SJCRH30 (cell line): Measurements from ENCODE around the gene RNASEL. TPM values are rescaled to one million over a fixed set of nuclear protein-coding genes. Genes with fewer than 3 reads are reported as not detected.
"Not testable (repeated sequence)": the region's sequence is repeated elsewhere in the genome, so short reads cannot be mapped to it uniquely, and the experiment has no call there.

ENCODE experiments used
- DNase-seq, 2 experiments: peaks; one replicate each; pipeline ENCODE4 v3.0.0-alpha.2; 2015 to 2020
- H3K27ac ChIP-seq: fragments of 250-450 bp; sonication (Bioruptor Pico); 2 replicates; pipeline ENCODE4 v1.5.1; 2020; ENCODE audit warnings: mild to moderate bottlenecking, moderate library complexity
- H3K27me3 ChIP-seq: fragments of 250-450 bp; sonication (Bioruptor Pico); 2 replicates; pipeline ENCODE4 v1.5.1; 2020; ENCODE audit warnings: mild to moderate bottlenecking, moderate library complexity
- H3K36me3 ChIP-seq: fragments of 250-450 bp; sonication (Bioruptor Pico); 2 replicates; pipeline ENCODE4 v1.5.1; 2020; ENCODE audit warnings: mild to moderate bottlenecking, moderate library complexity
- H3K4me1 ChIP-seq: fragments of 250-450 bp; sonication (Bioruptor Pico); 2 replicates; pipeline ENCODE4 v1.5.1; 2020; ENCODE audit warnings: mild to moderate bottlenecking, moderate library complexity
- H3K4me3 ChIP-seq: fragments of 250-450 bp; sonication (Bioruptor Pico); 2 replicates; pipeline ENCODE4 v1.5.1; 2020; ENCODE audit warnings: mild to moderate bottlenecking, moderate library complexity
- H3K9me3 ChIP-seq: fragments of 250-450 bp; sonication (Bioruptor Pico); replicated peaks from 2 replicates; pipeline ENCODE4 v1.5.1; 2020; ENCODE audit warnings: mild to moderate bottlenecking, moderate library complexity
- total RNA-seq: library from RNA; depleted of rRNA; stranded (reverse); fragments of >200 nt; shearing (Covaris generic); gene quantifications from 2 replicates; pipeline ENCODE4 v1.2.3, GENCODE V29; 2014

Gene RNASEL
- total RNA-seq, 1 experiment from 2014 or later: 1.5 TPM

- H3K4me1 ChIP-seq: peaks cover 6% of the 10 kb centered on the region
- DNase-seq: no peak
These were observed 20.3 kb downstream of the RNASEL start for GRCh38 chr1:182568647-182569284.

GRCh38 chr1:182567629-182568028 lies 21.4 kb downstream of the RNASEL start:
- H3K9me3 ChIP-seq: no peaks in the 10 kb centered on the region
- no peaks in the 10 kb centered on the region for H3K27me3 ChIP-seq
- no peak for DNase-seq
- no peaks in the 10 kb centered on the region for H3K36me3 ChIP-seq
- no peak overlapping the region for H3K4me3 ChIP-seq
- H3K4me1 ChIP-seq: peaks cover 6% of the 10 kb centered on the region
- no peak overlapping the region for H3K27ac ChIP-seq

More at GRCh38 chr1:182568647-182569284, 20.3 kb downstream of the RNASEL start:
- no peaks in the 10 kb centered on the region for H3K9me3 ChIP-seq
- H3K27me3 ChIP-seq: no peaks in the 10 kb centered on the region
- no peaks in the 10 kb centered on the region for H3K36me3 ChIP-seq
- H3K27ac ChIP-seq: no peak overlapping the region
- no peak overlapping the region for H3K4me3 ChIP-seq

GRCh38 chr1:182565537-182565936 lies 23.5 kb downstream of the RNASEL start:
- DNase-seq: no peak
- Histone ChIP-seq H3K36me3 (no peaks in the 10 kb centered on the region), H3K9me3 (no peaks in the 10 kb centered on the region)

GRCh38 chr1:182564406-182565004 lies 24.6 kb downstream of the RNASEL start:
- Histone ChIP-seq H3K27me3 (no peaks in the 10 kb centered on the region), H3K4me3 (no peak overlapping the region), H3K4me1 (no peaks in the 10 kb centered on the region), H3K27ac (no peak overlapping the region), H3K36me3 (no peaks in the 10 kb centered on the region), H3K9me3 (no peaks in the 10 kb centered on the region)
- no peak for DNase-seq

More at GRCh38 chr1:182565537-182565936, 23.5 kb downstream of the RNASEL start:
- Histone ChIP-seq H3K4me1 (peaks cover 3% of the 10 kb centered on the region), H3K27ac (no peak overlapping the region), H3K4me3 (no peak overlapping the region), H3K27me3 (no peaks in the 10 kb centered on the region)

- Histone ChIP-seq H3K27me3 (no peaks in the 10 kb centered on the region), H3K36me3 (no peaks in the 10 kb centered on the region), H3K27ac (no peak overlapping the region), H3K4me1 (no peaks in the 10 kb centered on the region), H3K9me3 (no peaks in the 10 kb centered on the region), H3K4me3 (no peak overlapping the region)
- no peak for DNase-seq
These were observed 26.0 kb downstream of the RNASEL start for GRCh38 chr1:182563095-182563494.

GRCh38 chr1:182561456-182561855 lies 27.6 kb downstream of the RNASEL start:
- H3K36me3 ChIP-seq: no peaks in the 10 kb centered on the region
- H3K4me1 ChIP-seq: no peaks in the 10 kb centered on the region
- DNase-seq: no peak
- H3K9me3 ChIP-seq: no peaks in the 10 kb centered on the region
- H3K4me3 ChIP-seq: no peak overlapping the region
- H3K27ac ChIP-seq: no peak overlapping the region
- H3K27me3 ChIP-seq: no peaks in the 10 kb centered on the region

GRCh38 chr1:182560392-182560984 lies 28.6 kb downstream of the RNASEL start:
- Histone ChIP-seq H3K36me3 (no peaks in the 10 kb centered on the region), H3K27ac (no peak overlapping the region), H3K27me3 (no peaks in the 10 kb centered on the region), H3K4me3 (no peak overlapping the region), H3K9me3 (no peaks in the 10 kb centered on the region), H3K4me1 (no peaks in the 10 kb centered on the region)
- no peak for DNase-seq

- DNase-seq: no peak
These were observed 32.8 kb downstream of the RNASEL start for GRCh38 chr1:182556279-182556678.

GRCh38 chr1:182555493-182555892 lies 33.6 kb downstream of the RNASEL start:
- H3K27ac ChIP-seq: no peak overlapping the region
- no peaks in the 10 kb centered on the region for H3K36me3 ChIP-seq
- no peaks in the 10 kb centered on the region for H3K9me3 ChIP-seq
- DNase-seq: no peak
- H3K27me3 ChIP-seq: no peaks in the 10 kb centered on the region
- no peaks in the 10 kb centered on the region for H3K4me1 ChIP-seq
- H3K4me3 ChIP-seq: no peak overlapping the region

More at GRCh38 chr1:182556279-182556678, 32.8 kb downstream of the RNASEL start:
- no peaks in the 10 kb centered on the region for H3K9me3 ChIP-seq
- no peaks in the 10 kb centered on the region for H3K4me1 ChIP-seq
- H3K4me3 ChIP-seq: no peak overlapping the region
- H3K27me3 ChIP-seq: no peaks in the 10 kb centered on the region
- H3K27ac ChIP-seq: no peak overlapping the region
- H3K36me3 ChIP-seq: no peaks in the 10 kb centered on the region

- Histone ChIP-seq H3K27ac (no peak overlapping the region), H3K27me3 (no peaks in the 10 kb centered on the region), H3K36me3 (no peaks in the 10 kb centered on the region), H3K9me3 (no peaks in the 10 kb centered on the region), H3K4me3 (no peak overlapping the region), H3K4me1 (no peaks in the 10 kb centered on the region)
- no peak for DNase-seq
These were observed 36.5 kb downstream of the RNASEL start for GRCh38 chr1:182552527-182552926.

- Histone ChIP-seq H3K27ac (no peak overlapping the region), H3K27me3 (no peaks in the 10 kb centered on the region), H3K4me3 (no peak overlapping the region), H3K9me3 (no peaks in the 10 kb centered on the region), H3K36me3 (no peaks in the 10 kb centered on the region), H3K4me1 (no peaks in the 10 kb centered on the region)
- no peak for DNase-seq
These were observed 39.2 kb downstream of the RNASEL start for GRCh38 chr1:182549811-182550210.

- H3K27me3 ChIP-seq: no peaks in the 10 kb centered on the region
- H3K9me3 ChIP-seq: no peaks in the 10 kb centered on the region
- no peaks in the 10 kb centered on the region for H3K36me3 ChIP-seq
- no peak for DNase-seq
- no peaks in the 10 kb centered on the region for H3K4me1 ChIP-seq
- no peak overlapping the region for H3K27ac ChIP-seq
- no peak overlapping the region for H3K4me3 ChIP-seq
These were observed 39.7 kb downstream of the RNASEL start for GRCh38 chr1:182549346-182549745.

- H3K27me3 ChIP-seq: no peaks in the 10 kb centered on the region
- no peak overlapping the region for H3K27ac ChIP-seq
- no peak for DNase-seq
- H3K4me1 ChIP-seq: no peaks in the 10 kb centered on the region
- H3K36me3 ChIP-seq: no peaks in the 10 kb centered on the region
- H3K4me3 ChIP-seq: no peak overlapping the region
- no peaks in the 10 kb centered on the region for H3K9me3 ChIP-seq
These were observed 55.2 kb downstream of the RNASEL start for GRCh38 chr1:182533896-182534295.

- not testable (repeated sequence) for H3K27me3 ChIP-seq, H3K9me3 ChIP-seq, H3K36me3 ChIP-seq, H3K4me1 ChIP-seq, H3K27ac ChIP-seq, DNase-seq, H3K4me3 ChIP-seq
These were observed 60.9 kb downstream of the RNASEL start for GRCh38 chr1:182528206-182528605.

- Histone ChIP-seq H3K27me3 (no peaks in the 10 kb centered on the region), H3K36me3 (no peaks in the 10 kb centered on the region), H3K4me1 (no peaks in the 10 kb centered on the region), H3K9me3 (0 out of 2 replicates have a peak, but pooled peaks cover 3% of the 10 kb centered on the region), H3K27ac (no peak overlapping the region), H3K4me3 (no peak overlapping the region)
- DNase-seq: peak in 1 of 2 experiments; percentile 26
These were observed 61.4 kb downstream of the RNASEL start for GRCh38 chr1:182527680-182528079.
